Astrocyte (in vitro differentiated cells and primary cell): ENCODE results near the gene ESRRG. TPM values are rescaled to one million over a fixed set of nuclear protein-coding genes. Genes with fewer than 3 reads are reported as not detected.

Experiments used
- DNase-seq: peaks from one replicate; pipeline ENCODE4 v3.0.0-alpha.2; 2010; ENCODE audit warnings: low read depth
- FAIRE-seq: peaks from 2 replicates; lab custom pipeline; 2011; peaks lifted over from hg19 to GRCh38; lab: Jason Lieb, UNC
- H2AFZ ChIP-seq: 2 replicates; pipeline ENCODE4 v1.6.0; 2012; ENCODE audit warnings: low read depth, low read length, inconsistent platforms
- H3K27ac ChIP-seq: 2 replicates; pipeline ENCODE4 v1.5.1; 2011; ENCODE audit warnings: low read depth, low read length, inconsistent platforms
- H3K27me3 ChIP-seq: 2 replicates; pipeline ENCODE4 v1.6.0; 2011; ENCODE audit warnings: low read length, inconsistent platforms; ENCODE audit not compliant: insufficient read depth
- H3K36me3 ChIP-seq: 2 replicates; pipeline ENCODE4 v1.5.1; 2011; ENCODE audit warnings: low read length, inconsistent platforms; ENCODE audit not compliant: insufficient read depth
- H3K4me1 ChIP-seq: 2 replicates; pipeline ENCODE4 v1.5.1; 2011; ENCODE audit warnings: low read length, inconsistent platforms; ENCODE audit not compliant: insufficient read depth
- H3K4me2 ChIP-seq: 2 replicates; pipeline ENCODE4 v1.6.0; 2012; ENCODE audit warnings: low read length, inconsistent platforms
- H3K4me3 ChIP-seq: 2 replicates; pipeline ENCODE4 v1.5.1; 2011; ENCODE audit warnings: low read depth, mild to moderate bottlenecking, low read length, inconsistent platforms; ENCODE audit not compliant: insufficient read depth
- H3K79me2 ChIP-seq: 2 replicates; pipeline ENCODE4 v1.6.0; 2012; ENCODE audit warnings: mild to moderate bottlenecking, low read length, inconsistent platforms; ENCODE audit not compliant: insufficient read depth
- H3K9ac ChIP-seq: 2 replicates; pipeline ENCODE4 v1.6.0; 2012; ENCODE audit warnings: mild to moderate bottlenecking, low read length, inconsistent platforms
- H3K9me3 ChIP-seq: 2 replicates; pipeline ENCODE4 v1.5.1; 2012; ENCODE audit warnings: low read depth, mild to moderate bottlenecking, low read length, inconsistent platforms; ENCODE audit not compliant: insufficient read depth
- H4K20me1 ChIP-seq: 2 replicates; pipeline ENCODE4 v1.6.0; 2012; ENCODE audit warnings: low read length, inconsistent platforms; ENCODE audit not compliant: insufficient read depth
- H3K27ac Mint-ChIP-seq: one replicate; pipeline ENCODE4 v1.8.0; 2021; ENCODE audit warnings: mild to moderate bottlenecking, mixed read lengths; ENCODE audit not compliant: unreplicated experiment
- H3K27me3 Mint-ChIP-seq: one replicate; pipeline ENCODE4 v1.8.0; 2021; ENCODE audit warnings: low read depth, mixed read lengths; ENCODE audit not compliant: unreplicated experiment
- H3K36me3 Mint-ChIP-seq: one replicate; pipeline ENCODE4 v1.8.0; 2021; ENCODE audit warnings: low read depth, mixed read lengths; ENCODE audit not compliant: unreplicated experiment
- H3K4me1 Mint-ChIP-seq: one replicate; pipeline ENCODE4 v1.8.0; 2021; ENCODE audit warnings: low read depth, mixed read lengths; ENCODE audit not compliant: unreplicated experiment
- H3K4me3 Mint-ChIP-seq: one replicate; pipeline ENCODE4 v1.8.0; 2021; ENCODE audit warnings: mild to moderate bottlenecking, moderate library complexity, mixed read lengths; ENCODE audit not compliant: unreplicated experiment
- H3K9me3 Mint-ChIP-seq: one replicate; pipeline ENCODE4 v1.8.0; 2021; ENCODE audit warnings: mild to moderate bottlenecking, mixed read lengths; ENCODE audit not compliant: unreplicated experiment
- EZH2 ChIP-seq: IDR thresholded peaks from 2 replicates; pipeline ENCODE4 v1.6.1; 2012; ENCODE audit warnings: mild to moderate bottlenecking, low read length, inconsistent platforms; ENCODE audit not compliant: insufficient read depth
- total RNA-seq: library from RNA; stranded (reverse); gene quantifications from 2 replicates; pipeline ENCODE4 v1.2.1, GENCODE V29; 2021
- TF ChIP-seq, protein P1 (sequence below): IDR thresholded peaks from 2 replicates; pipeline ENCODE4 v1.5.1; 2011; ENCODE audit warnings: low read depth, mild to moderate bottlenecking, inconsistent platforms, low read length, moderate library complexity; ENCODE audit not compliant: insufficient read depth

The ESRRG gene
- total RNA-seq, 1 donor from 2014 or later, result 0.79 TPM

DNA sequence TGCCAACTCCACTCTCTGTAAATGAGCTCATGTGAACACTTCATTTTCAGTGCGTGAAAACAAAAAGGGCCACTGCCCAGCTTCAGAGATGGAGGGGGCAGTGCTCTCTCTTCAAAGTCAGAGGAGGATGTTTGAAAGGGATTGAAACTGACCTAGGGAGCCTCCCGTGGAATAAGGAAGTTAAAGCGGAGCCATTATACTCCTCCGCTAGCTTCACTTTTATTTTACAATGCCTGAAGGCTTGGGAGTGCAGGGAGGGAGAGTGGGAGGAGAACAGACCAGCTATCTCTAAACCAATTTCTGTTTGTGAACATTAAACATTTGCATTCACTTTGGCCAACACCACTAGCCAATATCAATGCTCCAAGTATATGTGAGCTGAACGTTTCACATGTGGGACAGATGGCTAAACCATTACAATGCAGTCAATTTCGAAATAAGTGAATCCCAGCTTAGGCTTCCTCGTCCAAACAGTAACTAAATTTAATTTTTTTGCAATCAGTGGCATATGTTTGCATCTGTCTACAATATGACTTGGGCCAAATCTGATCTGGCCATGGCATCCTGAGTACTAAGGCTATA, 126.9 kb downstream of the ESRRG start:
- FAIRE-seq (no peak), DNase-seq (no peak)
- H3K27me3 Mint-ChIP-seq, result no peaks in the 10 kb centered on the region
- no peaks in the 10 kb centered on the region for H3K36me3 Mint-ChIP-seq
- no peak overlapping the region for H2AFZ ChIP-seq
- no peak overlapping the region for H3K27ac Mint-ChIP-seq
- H3K9ac ChIP-seq, result no peak overlapping the region
- H3K27ac ChIP-seq, result no peak overlapping the region
- H4K20me1 ChIP-seq, result no peaks in the 10 kb centered on the region
- H3K4me2 ChIP-seq, result no peak overlapping the region
- no peaks in the 10 kb centered on the region for H3K4me1 ChIP-seq
- H3K4me3 Mint-ChIP-seq, result no peak overlapping the region
- no peaks in the 10 kb centered on the region for H3K36me3 ChIP-seq
- H3K9me3 Mint-ChIP-seq, result no peaks in the 10 kb centered on the region
- no peaks in the 10 kb centered on the region for H3K27me3 ChIP-seq
- H3K4me3 ChIP-seq, result no peak overlapping the region
- H3K9me3 ChIP-seq, result no peaks in the 10 kb centered on the region
- H3K4me1 Mint-ChIP-seq, result no peaks in the 10 kb centered on the region
- TF ChIP-seq, protein P1, sequence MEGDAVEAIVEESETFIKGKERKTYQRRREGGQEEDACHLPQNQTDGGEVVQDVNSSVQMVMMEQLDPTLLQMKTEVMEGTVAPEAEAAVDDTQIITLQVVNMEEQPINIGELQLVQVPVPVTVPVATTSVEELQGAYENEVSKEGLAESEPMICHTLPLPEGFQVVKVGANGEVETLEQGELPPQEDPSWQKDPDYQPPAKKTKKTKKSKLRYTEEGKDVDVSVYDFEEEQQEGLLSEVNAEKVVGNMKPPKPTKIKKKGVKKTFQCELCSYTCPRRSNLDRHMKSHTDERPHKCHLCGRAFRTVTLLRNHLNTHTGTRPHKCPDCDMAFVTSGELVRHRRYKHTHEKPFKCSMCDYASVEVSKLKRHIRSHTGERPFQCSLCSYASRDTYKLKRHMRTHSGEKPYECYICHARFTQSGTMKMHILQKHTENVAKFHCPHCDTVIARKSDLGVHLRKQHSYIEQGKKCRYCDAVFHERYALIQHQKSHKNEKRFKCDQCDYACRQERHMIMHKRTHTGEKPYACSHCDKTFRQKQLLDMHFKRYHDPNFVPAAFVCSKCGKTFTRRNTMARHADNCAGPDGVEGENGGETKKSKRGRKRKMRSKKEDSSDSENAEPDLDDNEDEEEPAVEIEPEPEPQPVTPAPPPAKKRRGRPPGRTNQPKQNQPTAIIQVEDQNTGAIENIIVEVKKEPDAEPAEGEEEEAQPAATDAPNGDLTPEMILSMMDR, result no peak
- no peak for TF ChIP-seq EZH2
- no peaks in the 10 kb centered on the region for H3K79me2 ChIP-seq

DNA sequence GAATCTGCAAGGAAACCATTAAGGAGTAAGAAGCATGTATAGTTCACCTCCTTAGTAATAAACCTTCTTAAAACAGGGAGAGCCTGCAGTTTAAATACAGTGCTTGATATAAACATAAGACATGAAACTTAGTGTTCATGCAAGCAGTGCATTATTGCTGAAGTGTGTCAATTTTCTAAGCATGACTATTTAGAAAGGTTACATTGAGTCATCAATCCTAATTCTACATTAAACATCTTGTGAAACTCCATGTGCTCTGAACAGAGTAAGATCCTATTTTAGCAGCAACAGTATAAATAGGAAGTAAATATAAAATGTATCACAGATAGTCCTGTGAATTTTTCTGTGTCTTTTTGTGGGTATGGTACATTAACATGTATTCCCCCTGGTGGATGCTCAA, 135.5 kb downstream of the ESRRG start:
- Histone ChIP-seq H4K20me1 (no peaks in the 10 kb centered on the region), H3K79me2 (no peaks in the 10 kb centered on the region), H3K36me3 (no peaks in the 10 kb centered on the region), H3K4me3 (no peak overlapping the region), H3K27ac (no peak overlapping the region), H3K4me2 (no peak overlapping the region), H3K9ac (no peak overlapping the region), H3K27me3 (no peaks in the 10 kb centered on the region), H2AFZ (no peak overlapping the region), H3K9me3 (no peaks in the 10 kb centered on the region), H3K4me1 (no peaks in the 10 kb centered on the region)
- Mint-ChIP-seq H3K9me3 (no peaks in the 10 kb centered on the region), H3K27ac (no peak overlapping the region), H3K27me3 (no peaks in the 10 kb centered on the region), H3K36me3 (no peaks in the 10 kb centered on the region), H3K4me3 (no peak overlapping the region), H3K4me1 (no peaks in the 10 kb centered on the region)
- no peak for TF ChIP-seq EZH2
- TF ChIP-seq, protein P1, result no peak
- DNase-seq (no peak), FAIRE-seq (no peak)

DNA sequence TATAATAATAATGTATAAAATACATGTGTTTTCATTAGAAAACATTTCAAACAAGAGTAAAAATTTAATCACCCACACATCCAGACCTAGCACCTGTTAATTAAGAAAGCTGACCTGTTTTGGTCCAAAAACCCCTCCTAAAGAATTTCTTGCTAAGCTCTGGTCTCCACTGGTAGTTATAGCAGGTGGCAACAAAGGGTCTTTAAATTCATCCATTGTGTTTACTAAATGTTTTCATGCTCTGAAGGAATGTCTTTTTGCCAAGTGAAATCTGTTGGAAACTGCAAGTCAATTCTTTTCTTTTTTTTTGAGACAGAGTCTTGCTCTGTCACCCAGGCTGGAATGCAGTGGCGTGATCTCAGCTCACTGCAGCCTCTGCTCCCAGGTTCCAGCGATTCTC, 141.1 kb downstream of the ESRRG start:
- H3K9ac ChIP-seq, result no peak overlapping the region
- H3K79me2 ChIP-seq, result no peaks in the 10 kb centered on the region
- FAIRE-seq (no peak), DNase-seq (no peak)
- H3K4me3 ChIP-seq, result no peak overlapping the region
- Mint-ChIP-seq H3K27me3 (no peaks in the 10 kb centered on the region), H3K36me3 (no peaks in the 10 kb centered on the region), H3K4me3 (no peak overlapping the region), H3K27ac (no peak overlapping the region), H3K9me3 (no peaks in the 10 kb centered on the region), H3K4me1 (peaks cover 2% of the 10 kb centered on the region)
- H3K36me3 ChIP-seq, result no peaks in the 10 kb centered on the region
- H3K4me1 ChIP-seq, result no peaks in the 10 kb centered on the region
- no peak for TF ChIP-seq EZH2
- TF ChIP-seq, protein P1, result no peak
- no peaks in the 10 kb centered on the region for H3K9me3 ChIP-seq
- no peaks in the 10 kb centered on the region for H4K20me1 ChIP-seq
- H3K27me3 ChIP-seq, result no peaks in the 10 kb centered on the region
- no peak overlapping the region for H3K27ac ChIP-seq
- no peak overlapping the region for H2AFZ ChIP-seq
- no peak overlapping the region for H3K4me2 ChIP-seq
